ENCODE data around the gene CROCC2.

- TF ChIP-seq CTCF (IDR thresholded peaks at IDR 0.05) (no peak), POLR2A (IDR thresholded peaks at IDR 0.05) (no peak)
Observed at GRCh38 chr2:241025639-241026038, 119.5 kb downstream of the CROCC2 start.
